Fibroblast of skin of right quadriceps (primary cell): ENCODE results near the gene GSG1.
"Not testable (repeated sequence)": the region's sequence is repeated elsewhere in the genome, so short reads cannot be mapped to it uniquely, and the experiment has no call there.

Source experiments
- DNase-seq: peaks from one replicate; pipeline ENCODE4 v3.0.0-alpha.2; 2013

GSG1 gene

DNA sequence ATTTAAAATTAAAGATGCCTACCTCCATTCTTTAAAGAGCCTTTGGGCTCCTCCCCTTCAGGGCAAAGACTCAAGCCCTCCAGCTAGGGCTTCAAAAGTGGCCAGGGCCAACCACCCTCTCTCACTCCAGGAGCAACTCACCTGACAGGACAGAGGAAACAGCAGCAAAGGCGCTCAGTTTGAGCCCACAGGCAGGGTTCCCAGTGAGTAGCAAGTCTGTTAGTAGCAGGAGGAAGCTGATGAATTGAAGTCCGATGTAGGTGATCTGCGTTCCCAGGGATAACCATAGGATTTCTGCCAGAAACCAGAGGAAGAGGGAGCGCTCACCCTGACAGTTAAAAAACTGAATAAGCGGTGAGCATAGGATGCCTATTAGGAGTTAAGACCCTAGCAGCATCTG, 15.7 kb downstream of the GSG1 start:
- DNase-seq, result no peak

- peak; percentile 35 for DNase-seq
Observed at GRCh38 chr12:13085968-13086686, 17.3 kb downstream of the GSG1 start.

DNA sequence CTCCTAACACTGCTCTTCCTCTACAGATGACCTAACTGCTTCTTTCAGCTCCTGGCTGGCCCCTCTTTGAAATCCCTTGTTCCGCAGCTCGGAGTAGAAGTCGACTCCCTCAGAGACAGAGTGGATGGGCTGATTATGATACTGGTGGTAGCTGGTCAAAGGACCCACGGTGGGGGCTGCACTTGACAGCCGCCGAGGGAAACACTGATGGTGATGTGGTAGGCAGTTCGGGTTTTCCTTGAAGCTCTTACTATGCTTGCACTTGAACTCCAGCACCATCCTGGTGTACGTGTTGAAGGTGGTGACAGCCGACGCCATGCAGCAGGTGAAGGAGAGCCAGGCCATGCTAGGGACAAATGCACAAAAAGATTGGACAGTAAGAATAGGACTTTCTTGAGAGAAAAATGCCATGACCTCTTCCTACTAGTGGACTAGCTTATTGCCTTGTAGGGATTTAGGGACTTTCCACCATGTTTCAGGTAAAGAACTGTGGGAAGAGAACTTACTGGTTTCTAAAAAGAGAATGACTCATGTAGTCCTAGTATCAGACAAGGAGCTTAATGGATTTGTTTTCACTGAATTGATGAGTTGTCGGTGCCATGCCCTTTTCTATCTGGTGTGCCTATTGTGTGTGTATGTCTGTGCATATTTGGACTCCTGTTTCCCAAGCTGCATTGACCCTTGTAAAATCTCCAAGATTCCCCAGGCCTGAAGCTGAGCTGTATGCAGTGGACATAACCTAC, 18.4 kb downstream of the GSG1 start:
- DNase-seq, result no peak

DNA sequence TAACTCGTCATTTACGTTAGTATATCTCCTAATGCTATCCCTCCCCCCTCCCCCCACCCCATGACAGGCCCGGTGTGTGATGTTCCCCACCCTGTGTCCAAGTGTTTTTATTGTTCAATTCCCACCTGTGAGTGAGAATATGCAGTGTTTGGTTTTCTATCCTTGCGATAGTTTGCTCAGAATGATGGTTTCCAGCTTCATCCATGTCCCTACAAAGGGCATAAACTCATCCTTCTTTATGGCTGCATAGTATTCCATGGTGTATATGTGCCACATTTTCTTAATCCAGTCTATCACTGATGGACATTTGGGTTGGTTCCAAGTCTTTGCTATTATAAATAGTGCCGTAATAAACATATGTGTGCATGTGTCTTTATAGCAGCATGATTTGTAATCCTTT, 19.8 kb downstream of the GSG1 start:
- not testable (repeated sequence) for DNase-seq

DNA sequence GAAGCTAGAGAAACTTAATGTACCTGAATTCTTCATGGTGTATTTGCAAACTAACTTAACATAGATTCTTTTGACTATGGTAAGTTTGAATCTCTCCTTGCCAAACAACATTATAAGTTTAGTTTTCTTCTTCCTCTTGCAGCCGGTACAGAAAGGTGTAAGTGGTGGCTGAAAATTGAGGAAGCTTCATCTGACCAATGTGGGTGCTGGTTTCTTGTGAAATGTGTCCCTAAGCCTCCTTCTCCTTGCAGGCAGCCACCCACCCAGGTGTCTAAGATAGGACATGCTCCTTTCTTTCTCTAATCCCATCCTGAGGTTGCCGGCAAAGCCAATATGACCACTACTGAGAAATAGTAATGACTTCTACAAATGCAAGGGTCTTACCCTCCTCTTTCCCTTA, 20.6 kb downstream of the GSG1 start:
- no peak for DNase-seq

GRCh38 chr12:13080266-13080665, 23.2 kb downstream of the GSG1 start:
- DNase-seq, result no peak

DNA sequence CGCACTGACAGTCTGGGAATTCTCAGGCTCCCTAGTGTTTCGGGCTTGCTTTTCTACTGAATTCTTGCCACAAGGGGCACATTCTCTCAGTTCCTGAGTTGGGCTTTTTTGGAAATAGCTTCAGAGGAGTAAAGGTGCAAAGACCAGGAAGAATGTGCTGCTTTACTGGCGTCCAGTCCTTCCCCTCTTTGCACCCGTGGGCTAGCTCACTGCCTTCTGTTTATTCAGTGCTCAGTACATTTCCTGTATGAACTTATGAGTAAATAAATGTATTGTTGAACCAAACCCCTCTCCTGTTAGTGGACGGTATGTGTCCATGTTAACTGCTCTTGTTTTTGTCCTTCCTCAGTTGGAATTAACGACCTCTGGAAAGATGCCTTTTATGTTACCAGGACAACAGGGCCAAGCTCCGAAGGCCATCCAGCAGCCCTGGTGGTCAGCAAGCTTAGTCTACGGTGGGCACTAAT, 24.0 kb downstream of the GSG1 start:
- no peak for DNase-seq

DNA sequence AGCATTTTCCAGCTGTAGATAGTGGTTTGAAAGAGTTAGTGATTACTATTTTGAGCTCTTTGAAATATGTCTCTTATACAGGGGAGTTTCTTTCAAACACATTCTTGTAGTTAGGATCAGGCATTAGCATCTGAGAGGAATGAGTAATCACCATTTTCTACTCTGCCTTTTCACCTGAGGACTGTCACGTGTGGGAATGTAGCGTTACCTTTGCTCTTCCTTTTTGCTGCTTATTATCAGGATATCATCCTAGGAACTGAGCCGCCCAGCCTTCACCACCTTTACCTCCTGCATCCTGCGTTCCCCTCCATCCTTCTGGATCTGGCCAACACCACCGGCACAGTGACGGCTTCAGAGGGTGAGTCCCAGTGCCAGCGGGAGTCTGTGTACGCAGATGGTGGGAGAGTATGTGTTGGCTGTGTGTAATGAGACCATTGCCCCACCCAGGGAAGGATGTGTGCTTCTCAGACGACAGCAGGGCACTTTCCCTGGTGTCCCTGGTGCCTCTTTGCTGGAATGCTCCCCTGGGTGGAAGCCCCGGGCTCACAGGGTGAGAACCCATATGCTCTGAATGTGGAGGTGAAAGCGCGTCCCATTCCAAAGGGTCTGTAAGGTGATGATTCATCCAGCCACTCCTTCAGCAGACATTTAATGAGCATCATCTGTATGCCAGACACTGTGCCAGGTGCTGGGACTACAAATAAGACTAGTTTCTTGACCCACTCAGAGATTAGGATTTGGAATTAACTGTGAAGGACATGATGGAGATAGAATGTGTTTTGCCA, 27.5 kb downstream of the GSG1 start:
- no peak for DNase-seq

- peak; percentile 29 for DNase-seq
Observed at GRCh38 chr12:13075118-13075480, 28.4 kb downstream of the GSG1 start.

- no peak for DNase-seq
Observed at GRCh38 chr12:13074396-13075117, 28.9 kb downstream of the GSG1 start.

- no peak for DNase-seq
Observed at GRCh38 chr12:13073173-13073572, 30.3 kb downstream of the GSG1 start.

DNA sequence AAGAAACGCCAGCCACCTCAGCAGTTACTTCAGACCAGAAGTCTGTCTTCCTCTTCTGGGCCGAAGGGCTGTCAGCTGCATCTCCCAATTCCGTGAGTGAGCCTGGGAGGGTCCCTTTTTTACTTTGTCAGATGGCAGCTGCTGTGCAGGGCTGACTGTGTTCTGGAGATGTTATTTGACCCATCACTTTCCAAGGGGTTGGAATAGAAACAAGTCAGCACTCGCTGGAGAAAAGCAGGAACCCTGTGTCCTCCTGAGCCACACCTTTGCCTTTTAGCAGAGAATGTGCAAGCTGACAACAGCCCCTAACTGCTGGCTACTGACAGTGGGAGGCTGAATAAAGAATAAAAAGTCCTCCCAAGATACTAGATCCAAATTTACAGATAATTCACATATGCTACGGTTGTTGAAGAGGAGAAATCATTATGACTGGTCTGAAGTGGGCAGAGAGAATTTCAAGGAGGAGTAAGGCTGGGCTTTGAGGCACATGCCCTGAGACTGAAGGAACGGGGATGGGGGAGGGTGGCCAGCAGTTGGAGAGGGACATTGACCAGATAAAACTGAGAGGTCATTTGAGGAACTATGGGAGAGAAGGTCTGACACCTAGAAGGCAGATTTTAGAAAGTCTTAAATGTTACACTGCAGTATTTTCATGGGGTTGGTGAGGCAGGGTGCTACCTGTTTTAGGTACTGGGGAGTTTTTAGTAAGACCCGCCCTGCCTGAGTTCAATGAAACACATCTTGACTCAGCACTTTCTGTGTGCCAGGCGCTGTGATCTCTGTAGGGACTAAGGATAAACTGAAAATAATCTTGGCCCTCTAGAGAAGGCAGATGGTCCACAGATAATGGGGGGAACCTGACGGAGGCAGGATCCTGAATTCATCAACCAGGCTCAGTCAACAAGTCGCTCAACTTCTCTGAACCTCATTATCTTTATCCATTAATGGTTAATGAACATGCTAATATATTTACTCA, 31.9 kb downstream of the GSG1 start:
- no peak for DNase-seq

DNA sequence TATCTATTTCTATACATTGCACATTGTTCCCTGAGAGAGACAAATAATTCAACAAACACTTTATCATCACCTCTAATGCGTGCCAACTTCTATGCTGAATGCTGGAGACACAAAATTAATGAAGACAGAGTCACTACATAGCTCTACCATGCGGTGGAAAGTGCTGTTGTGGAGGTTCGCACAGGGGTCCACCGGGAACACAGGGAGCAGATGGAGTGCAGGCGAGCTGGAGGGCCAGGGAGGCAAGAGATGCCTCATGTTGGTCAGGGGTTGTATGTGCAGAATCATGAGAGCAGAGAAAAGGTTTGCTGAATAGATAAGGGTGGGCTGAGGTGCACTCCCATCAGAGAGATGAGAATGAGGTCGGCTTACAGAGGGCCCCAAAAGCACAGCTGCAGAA, 34.1 kb downstream of the GSG1 start:
- DNase-seq, result no peak

GRCh38 chr12:13067322-13067721, 36.1 kb downstream of the GSG1 start:
- DNase-seq, result no peak

GRCh38 chr12:13066459-13066858, 37.0 kb downstream of the GSG1 start:
- no peak for DNase-seq

DNA sequence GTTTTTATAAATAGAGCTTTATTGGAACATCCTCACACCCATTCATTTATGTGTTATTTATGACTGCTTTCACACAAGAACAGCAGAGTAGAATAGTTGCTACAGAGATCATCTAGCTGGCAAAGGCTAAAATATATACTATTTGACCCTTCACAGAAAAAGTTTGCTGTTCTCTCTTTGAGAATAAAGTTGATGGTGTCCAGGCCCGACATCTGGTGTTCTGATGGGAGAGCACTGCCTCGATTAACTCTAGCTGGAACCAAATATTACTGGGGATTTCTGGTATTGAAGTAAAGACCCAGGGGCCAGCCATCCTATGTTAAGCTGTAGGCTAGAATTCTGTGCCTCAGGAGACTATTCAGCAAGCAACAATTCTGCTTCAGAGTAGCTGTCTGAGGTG, 37.5 kb downstream of the GSG1 start:
- no peak for DNase-seq

DNA sequence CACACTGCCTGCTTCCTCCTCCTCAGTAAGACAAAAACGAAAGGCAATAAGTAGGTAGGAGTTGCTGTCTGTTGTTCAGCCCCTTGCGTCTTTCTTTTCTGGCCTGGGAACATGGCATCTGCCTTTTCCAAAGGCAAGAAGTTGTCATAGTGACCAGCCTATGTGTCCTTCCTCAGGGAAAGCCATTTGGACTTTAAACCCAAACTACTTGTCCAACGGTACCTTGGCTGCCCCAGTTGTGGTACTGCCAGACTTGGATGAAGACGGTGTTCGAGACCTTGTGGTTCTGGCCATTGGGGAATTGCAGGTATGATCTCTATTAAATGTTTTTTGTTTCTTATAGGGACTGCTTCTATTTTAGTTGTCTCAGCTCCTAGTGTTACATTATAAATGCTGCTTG, 40.8 kb downstream of the GSG1 start:
- no peak for DNase-seq

DNA sequence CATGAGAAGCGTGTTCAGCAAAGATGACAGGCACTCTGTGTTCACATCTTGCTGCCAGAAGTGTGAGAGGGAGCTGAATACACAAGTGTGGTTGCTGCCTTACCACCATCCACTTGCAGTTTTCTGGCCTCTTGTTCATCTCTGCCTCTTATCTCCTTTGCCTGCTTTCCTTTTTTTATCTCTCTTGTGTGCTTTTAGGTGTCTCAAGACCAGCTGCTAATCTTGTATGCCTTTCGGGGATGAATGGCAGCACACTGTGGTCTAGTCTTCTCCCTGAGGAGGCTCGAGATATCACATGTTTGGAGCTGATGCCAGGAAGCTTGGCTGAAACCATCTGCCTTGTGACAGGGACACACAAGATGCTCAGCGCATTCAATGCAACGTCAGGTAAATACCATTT, 42.1 kb downstream of the GSG1 start:
- no peak for DNase-seq

- DNase-seq, result no peak
Observed at GRCh38 chr12:13060581-13060980, 42.9 kb downstream of the GSG1 start.

DNA sequence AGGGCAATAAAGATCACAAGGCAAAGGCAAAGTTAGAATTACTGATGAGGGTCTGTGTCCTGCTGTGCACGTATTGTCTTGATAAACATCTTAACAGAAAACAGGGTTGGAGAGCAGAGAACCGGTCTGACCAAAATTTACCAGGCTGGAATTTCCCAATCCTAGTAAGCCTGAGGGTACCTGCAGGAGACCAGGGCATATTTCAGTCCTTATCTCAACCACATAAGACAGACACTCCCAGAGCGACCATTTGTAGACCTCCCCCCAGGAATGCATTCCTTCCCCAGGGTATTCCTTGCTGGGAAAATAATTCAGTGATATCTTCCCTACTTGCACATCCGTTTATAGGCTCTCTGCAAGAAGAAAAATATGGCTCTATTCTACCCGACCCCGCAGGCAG, 49.9 kb downstream of the GSG1 start:
- DNase-seq, result not testable (repeated sequence)

DNA sequence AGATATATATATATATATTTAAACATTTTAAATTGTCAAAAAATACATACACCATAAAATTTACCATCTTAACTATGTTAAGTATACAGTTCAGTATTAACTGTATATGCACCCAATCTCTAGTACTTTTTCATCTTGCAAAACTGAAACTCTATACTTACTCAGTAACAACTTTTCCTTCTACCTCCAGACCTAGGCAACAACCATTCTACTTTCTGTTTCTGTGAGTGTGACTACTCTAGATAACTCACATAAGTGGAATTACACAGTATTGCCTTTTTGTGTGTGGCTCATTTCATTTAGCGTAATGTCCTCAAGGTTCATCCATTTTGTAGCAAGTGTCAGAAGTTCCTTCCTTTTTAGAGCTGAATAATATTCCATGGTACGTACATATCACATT, 51.0 kb downstream of the GSG1 start:
- no peak for DNase-seq

DNA sequence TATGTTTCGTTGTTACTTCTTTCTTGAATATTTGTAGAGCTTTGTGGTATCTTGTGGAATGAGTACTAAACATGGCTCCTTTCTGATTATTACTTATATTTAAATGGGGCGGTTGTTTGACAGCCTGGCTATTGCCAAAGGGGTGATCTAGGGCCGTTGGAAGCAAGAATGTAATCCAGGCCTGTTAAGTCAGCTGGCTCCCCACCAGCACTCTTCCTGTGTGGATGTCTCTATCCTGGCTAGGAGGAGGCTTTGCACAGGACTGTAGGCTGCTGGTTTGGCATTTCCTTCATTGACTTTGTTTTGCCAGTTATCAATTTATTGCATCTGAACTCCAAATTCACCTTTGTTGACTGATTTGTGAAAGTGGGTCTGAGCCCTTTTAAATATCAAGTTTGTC, 53.7 kb downstream of the GSG1 start:
- peak; percentile 35 for DNase-seq
